Stomach (tissue), 9 donors: Measurements from ENCODE around the gene CBR3. TPM values are rescaled to one million over a fixed set of nuclear protein-coding genes. Genes with fewer than 3 reads are reported as not detected.

Experiments
- DNase-seq, 2 donors: peaks; one replicate each; pipeline versions ENCODE4 v3.0.0 to v3.0.0-alpha.2; 2013 to 2019
- H3K27ac ChIP-seq, 5 donors: fragments of 200-600 bp in 4 of 5; sonication (generic) in 4 of 5; one replicate each; pipeline ENCODE4 v1.5.1; 2013 to 2019; ENCODE audit warnings: mild to moderate bottlenecking in 1 of 5, moderate library complexity in 1 of 5
- H3K27me3 ChIP-seq, 3 donors: fragments of 200-600 bp; sonication (generic); one replicate each; pipeline ENCODE4 v1.5.1; 2017 to 2019; ENCODE audit warnings: mixed run types in 1 of 3
- H3K36me3 ChIP-seq, 4 donors: fragments of 200-600 bp; sonication (generic); 1 replicate in 3 of 4; 2 replicates in 1 of 4; pipeline ENCODE4 v1.5.1; 2016 to 2019
- H3K4me1 ChIP-seq, 4 donors: fragments of 200-600 bp; sonication (generic); one replicate each; pipeline ENCODE4 v1.5.1; 2016 to 2019
- H3K4me3 ChIP-seq, 4 donors: fragments of 200-600 bp; sonication (generic) in 3 of 4; one replicate each; pipeline ENCODE4 v1.5.1; 2016 to 2019; ENCODE audit warnings: mild to moderate bottlenecking in 1 of 4
- H3K9me3 ChIP-seq, 4 donors: fragments of 200-600 bp; sonication (generic); one replicate each; pipeline ENCODE4 v1.5.1; 2016 to 2019
- EP300 ChIP-seq: sonication (generic); formaldehyde crosslinking; IDR thresholded peaks from one replicate; pipeline ENCODE4 v1.6.1; 2017; ENCODE audit warnings: antibody characterized with exemption
- POLR2A ChIP-seq, 4 donors: fragments of 450-650 bp; IDR thresholded peaks; one replicate each; pipeline ENCODE4 v1.6.1; 2016; ENCODE audit warnings: antibody characterized with exemption in 4 of 4, control low read depth in 2 of 4, mild to moderate bottlenecking in 1 of 4, moderate library complexity in 1 of 4
- POLR2AphosphoS5 ChIP-seq, 3 donors: sonication (generic); formaldehyde crosslinking; IDR thresholded peaks; one replicate each; pipeline ENCODE4 v1.6.1; 2016; ENCODE audit warnings: antibody characterized with exemption in 3 of 3
- WGBS, 5 donors: extraction: QIAGEN DNeasy Blood & Tissue Kit in 3 of 5; methylation state at CpG; one replicate each; pipeline versions ENCODE4 v1.1.5 to v1.1.7; 2013 to 2018; 5-methylcytosine and 5-hydroxymethylcytosine counted together
- intact Hi-C: fragments of 100-400 bp; cut with DNase I; formaldehyde crosslinking; loops from one replicate; pipeline ENCODE4 v1.15.1; 2023; ENCODE audit warnings: low total_unique reads
- polyA plus RNA-seq, 3 donors: library from polyadenylated mRNA; stranded (reverse); fragments of 200-250 nt; gene quantifications; one replicate each; pipeline ENCODE4 v1.2.3, GENCODE V29; 2013
- total RNA-seq, 5 donors: library from RNA; depleted of rRNA; stranded (reverse); fragments of >200 nt; gene quantifications; one replicate each; pipeline versions ENCODE4 v1.1.0 to v1.2.3, GENCODE V29; 2014 to 2016
- TF ChIP-seq, protein P1 (sequence below), 7 experiments: fragments of 450-650 bp in 4 of 7; fragments of 200-600 bp in 3 of 7; sonication (generic) in 3 of 7; IDR thresholded peaks; one replicate each; pipeline ENCODE4 v1.5.1; 2016 to 2019; ENCODE audit warnings: antibody characterized with exemption in 7 of 7, control low read depth in 2 of 7, mild to moderate bottlenecking in 1 of 7
- donor health status: healthy with polysubstance abuse.
- donor health status: Bipolar disorder and iron deficiency.
- donor health status: healthy.

CBR3 gene
- total and polyA plus RNA-seq, 8 donors, result 1.1 to 32.8 (median 5.5) TPM; not detected in 2

GRCh38 chr21:36175771-36176565 is 41.1 kb downstream of the CBR3 start:
- Histone ChIP-seq H3K27ac (no peak overlapping the region), H3K4me1 (peaks cover 0 to 15% (median 5%) of the 10 kb centered on the region in 4 donors), H3K9me3 (no peaks in the 10 kb centered on the region), H3K27me3 (no peaks in the 10 kb centered on the region), H3K4me3 (no peak overlapping the region), H3K36me3 (peaks cover 0 to 16% (median 6%) of the 10 kb centered on the region in 4 donors)
- intact Hi-C loops, result no loop called here
- TF ChIP-seq, protein P1, sequence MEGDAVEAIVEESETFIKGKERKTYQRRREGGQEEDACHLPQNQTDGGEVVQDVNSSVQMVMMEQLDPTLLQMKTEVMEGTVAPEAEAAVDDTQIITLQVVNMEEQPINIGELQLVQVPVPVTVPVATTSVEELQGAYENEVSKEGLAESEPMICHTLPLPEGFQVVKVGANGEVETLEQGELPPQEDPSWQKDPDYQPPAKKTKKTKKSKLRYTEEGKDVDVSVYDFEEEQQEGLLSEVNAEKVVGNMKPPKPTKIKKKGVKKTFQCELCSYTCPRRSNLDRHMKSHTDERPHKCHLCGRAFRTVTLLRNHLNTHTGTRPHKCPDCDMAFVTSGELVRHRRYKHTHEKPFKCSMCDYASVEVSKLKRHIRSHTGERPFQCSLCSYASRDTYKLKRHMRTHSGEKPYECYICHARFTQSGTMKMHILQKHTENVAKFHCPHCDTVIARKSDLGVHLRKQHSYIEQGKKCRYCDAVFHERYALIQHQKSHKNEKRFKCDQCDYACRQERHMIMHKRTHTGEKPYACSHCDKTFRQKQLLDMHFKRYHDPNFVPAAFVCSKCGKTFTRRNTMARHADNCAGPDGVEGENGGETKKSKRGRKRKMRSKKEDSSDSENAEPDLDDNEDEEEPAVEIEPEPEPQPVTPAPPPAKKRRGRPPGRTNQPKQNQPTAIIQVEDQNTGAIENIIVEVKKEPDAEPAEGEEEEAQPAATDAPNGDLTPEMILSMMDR (IDR thresholded peaks at IDR 0.05), result no peak
- no peak for TF ChIP-seq EP300
- TF ChIP-seq POLR2A (IDR thresholded peaks at IDR 0.05), result no peak
- no peak for TF ChIP-seq POLR2AphosphoS5 (IDR thresholded peaks at IDR 0.05)
- no peak for DNase-seq
- 75 to 86% (median 80%) methylated on average over 7 of the region's 7 CpGs for WGBS, 5 donors

DNA sequence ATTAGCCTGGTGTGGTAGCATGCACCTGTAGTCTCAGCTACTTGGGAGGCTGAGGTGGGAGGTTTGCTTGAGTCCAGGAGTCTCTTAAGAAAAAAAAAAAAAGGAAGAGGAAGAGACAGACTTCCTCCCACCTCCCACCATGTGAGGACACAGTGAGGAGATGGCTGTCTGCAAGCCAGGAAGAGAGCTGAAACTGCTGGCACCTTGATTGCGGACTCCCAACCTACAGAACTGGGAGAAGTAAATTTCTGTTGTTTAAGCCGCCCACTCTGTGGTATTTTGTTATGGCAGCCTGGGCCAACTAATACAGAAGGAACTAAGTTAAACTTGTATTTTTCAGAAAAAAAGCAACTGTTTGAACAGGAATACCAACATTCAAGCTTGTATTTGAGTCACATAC is 43.5 kb downstream of the CBR3 start:
- no peak for DNase-seq
- Histone ChIP-seq H3K36me3 (peaks cover 1 to 7% (median 4%) of the 10 kb centered on the region in 4 donors), H3K4me1 (peaks cover 0 to 15% (median 4%) of the 10 kb centered on the region in 4 donors), H3K27ac (no peak overlapping the region), H3K9me3 (no peaks in the 10 kb centered on the region), H3K4me3 (no peak overlapping the region), H3K27me3 (no peaks in the 10 kb centered on the region)
- TF ChIP-seq EP300, result no peak
- TF ChIP-seq POLR2AphosphoS5 (IDR thresholded peaks at IDR 0.05), result no peak
- TF ChIP-seq, protein P1 (IDR thresholded peaks at IDR 0.05), result no peak
- TF ChIP-seq POLR2A (IDR thresholded peaks at IDR 0.05), result no peak
- WGBS, 5 donors, result 92 to 100% (median 94%) methylated on average over 2 of the region's 2 CpGs
- intact Hi-C loops, result no loop called here

- Histone ChIP-seq H3K9me3 (no peaks in the 10 kb centered on the region), H3K36me3 (peaks cover 4 to 12% (median 7%) of the 10 kb centered on the region in 4 donors), H3K4me3 (no peak overlapping the region), H3K4me1 (peaks cover 0 to 15% (median 4%) of the 10 kb centered on the region in 4 donors), H3K27ac (no peak overlapping the region), H3K27me3 (no peaks in the 10 kb centered on the region)
- intact Hi-C loops, result no loop called here
- TF ChIP-seq POLR2AphosphoS5 (IDR thresholded peaks at IDR 0.05) (no peak), EP300 (no peak), POLR2A (IDR thresholded peaks at IDR 0.05) (no peak)
- TF ChIP-seq, protein P1 (IDR thresholded peaks at IDR 0.05), result no peak
- no peak for DNase-seq
Observed at GRCh38 chr21:36179145-36179544, 44.3 kb downstream of the CBR3 start.

GRCh38 chr21:36180963-36181362 is 46.1 kb downstream of the CBR3 start:
- TF ChIP-seq POLR2AphosphoS5 (IDR thresholded peaks at IDR 0.05), result no peak
- no peak for TF ChIP-seq POLR2A (IDR thresholded peaks at IDR 0.05)
- TF ChIP-seq, protein P1 (IDR thresholded peaks at IDR 0.05), result no peak
- TF ChIP-seq EP300, result no peak
- intact Hi-C loops, result no loop called here
- Histone ChIP-seq H3K9me3 (no peaks in the 10 kb centered on the region), H3K4me1 (peaks cover 0 to 15% (median 5%) of the 10 kb centered on the region in 4 donors), H3K27ac (no peak overlapping the region), H3K27me3 (no peaks in the 10 kb centered on the region), H3K4me3 (no peak overlapping the region), H3K36me3 (peaks cover 6 to 18% (median 16%) of the 10 kb centered on the region in 4 donors)
- WGBS, 5 donors, result 90 to 97% (median 95%) methylated on average over 5 of the region's 5 CpGs
- no peak for DNase-seq
